K562 (cell line): Measurements from ENCODE around the gene KAT6B. TPM values are rescaled to one million over a fixed set of nuclear protein-coding genes. Genes with fewer than 3 reads are reported as not detected.

ENCODE experiments used
- ATAC-seq: fragments of 200-7000 bp; cut with Tn5 transposase; 3 replicates; pipeline ENCODE4 v1.9.1; 2020; ENCODE audit warnings: moderate library complexity
- BruUV-seq: library from RNA; stranded (reverse); fragments of 400-500 nt; replicated peaks from 2 replicates; lab custom pipeline; 2021; lab: Mats Ljungman, UMichigan
- CTCF ChIA-PET: fragments of 300-600 bp; formaldehyde crosslinking; extraction: SDS; loops from one replicate; lab custom pipeline; 2021; ENCODE audit warnings: low intra/inter-chr PET ratio; lab: Yijun Ruan, JAX
- POLR2A ChIA-PET: fragments of 300-600, 350-650 bp; sonication (Branson Sonifier 250); formaldehyde crosslinking; extraction: SDS; loops from one replicate; lab custom pipeline; 2021; ENCODE audit warnings: antibody characterized with exemption, inconsistent platforms; lab: Yijun Ruan, JAX
- DNase-seq, 4 experiments: peaks; one replicate each; pipeline versions ENCODE4 v3.0.0 to v3.0.0-alpha.2; 2011 to 2018; ENCODE audit warnings: low spot score in 3 of 4, mixed read lengths in 3 of 4; ENCODE audit errors: extremely low read depth in 1 of 4
- FAIRE-seq: peaks from 2 replicates; lab custom pipeline; 2011; peaks lifted over from hg19 to GRCh38; lab: Jason Lieb, UNC
- H2AFZ ChIP-seq: 2 replicates; pipeline ENCODE4 v1.6.0; 2011; ENCODE audit warnings: low read depth, low read length, control low read depth, inconsistent platforms
- H3K27ac ChIP-seq: fragments of 200-600 bp; 3 replicates; pipeline ENCODE4 v1.8.0; 2011; ENCODE audit warnings: low read depth, mild to moderate bottlenecking, control low read depth, inconsistent platforms, low read length, moderate library complexity, mixed read lengths; ENCODE audit errors: extremely low read depth
- H3K27me3 ChIP-seq, 2 experiments: fragments of 300-600 bp in 1 of 2; 2 replicates in 1 of 2; 3 replicates in 1 of 2; pipeline versions ENCODE4 v1.6.0 to v1.8.0; 2011; ENCODE audit warnings: inconsistent platforms in 2 of 2, low read length in 2 of 2, mild to moderate bottlenecking in 1 of 2, mixed read lengths in 1 of 2, moderate library complexity in 1 of 2; ENCODE audit not compliant: control insufficient read depth in 2 of 2, insufficient read depth in 2 of 2
- H3K36me3 ChIP-seq: fragments of 300-600 bp; 3 replicates; pipeline ENCODE4 v1.8.0; 2011; ENCODE audit warnings: mild to moderate bottlenecking, low read length, inconsistent platforms; ENCODE audit not compliant: control insufficient read depth, insufficient read depth
- H3K4me1 ChIP-seq, 2 experiments: fragments of 200-600 bp in 1 of 2; replicated peaks in 1 of 2; 2 replicates in 1 of 2; 3 replicates in 1 of 2; pipeline versions ENCODE4 v1.5.1 to v1.8.0; 2011; ENCODE audit warnings: inconsistent platforms in 2 of 2, low read length in 2 of 2, mild to moderate bottlenecking in 1 of 2, mixed read lengths in 1 of 2, moderate library complexity in 1 of 2; ENCODE audit not compliant: control insufficient read depth in 2 of 2, insufficient read depth in 2 of 2
- H3K4me2 ChIP-seq: 2 replicates; pipeline ENCODE4 v1.6.1; 2011; ENCODE audit warnings: low read length, control low read depth, inconsistent platforms, mixed read lengths; ENCODE audit not compliant: insufficient read depth
- H3K4me3 ChIP-seq: fragments of 200-600 bp; sonication (generic), shearing (Covaris generic); 2 replicates; pipeline ENCODE4 v1.5.1; 2016; ENCODE audit warnings: control low read depth, inconsistent platforms
- H3K79me2 ChIP-seq: fragments of 200-600 bp; 3 replicates; pipeline ENCODE4 v1.8.0; 2011; ENCODE audit warnings: low read length, inconsistent platforms; ENCODE audit not compliant: control insufficient read depth, insufficient read depth
- H3K9ac ChIP-seq, 2 experiments: 2 replicates each; pipeline versions ENCODE4 v1.6.0 to v1.6.1; 2011; ENCODE audit warnings: low read depth in 2 of 2, low read length in 2 of 2, control low read depth in 1 of 2, inconsistent platforms in 1 of 2, mild to moderate bottlenecking in 1 of 2, mixed read lengths in 1 of 2; ENCODE audit not compliant: insufficient read depth in 1 of 2
- H3K9me1 ChIP-seq: one replicate; pipeline ENCODE4 v1.6.0; 2011; ENCODE audit warnings: inconsistent platforms, mild to moderate bottlenecking, low read length, moderate library complexity; ENCODE audit not compliant: control insufficient read depth, insufficient read depth
- H3K9me3 ChIP-seq: replicated peaks from 2 replicates; pipeline ENCODE4 v1.5.1; 2011; ENCODE audit warnings: low read depth, low read length, inconsistent platforms; ENCODE audit not compliant: control insufficient read depth, insufficient read depth
- H4K20me1 ChIP-seq: replicated peaks from 2 replicates; pipeline ENCODE4 v1.6.1; 2011; ENCODE audit warnings: low read length, inconsistent platforms, mixed read lengths; ENCODE audit not compliant: control insufficient read depth, insufficient read depth
- ARNT ChIP-seq, 2 experiments: fragments of 450-650 bp; IDR thresholded peaks; 2 replicates each; pipeline ENCODE4 v1.6.1; 2016; ENCODE audit warnings: mild to moderate bottlenecking in 1 of 2
- HNRNPL ChIP-seq: fragments of 200-400 bp; formaldehyde crosslinking; IDR thresholded peaks from 2 replicates; pipeline ENCODE4 v1.6.1; 2017; ENCODE audit warnings: low read depth, mild to moderate bottlenecking, low read length
- MED1 ChIP-seq: sonication (generic); formaldehyde crosslinking; IDR thresholded peaks from 2 replicates; pipeline ENCODE4 v1.8.1; 2023; ENCODE audit warnings: missing genetic modification reagents, borderline replicate concordance
- MYNN ChIP-seq, 2 experiments: sonication (generic); formaldehyde crosslinking in 1 of 2; IDR thresholded peaks; 2 replicates each; pipeline versions ENCODE4 v1.5.0 to v1.6.1; 2016 to 2020; ENCODE audit warnings: antibody characterized with exemption in 1 of 2, missing genetic modification reagents in 1 of 2
- RBM25 ChIP-seq: fragments of 200-400 bp; formaldehyde crosslinking; IDR thresholded peaks from 2 replicates; pipeline ENCODE4 v1.6.1; 2018; ENCODE audit warnings: low read length, low read depth, moderate library complexity; ENCODE audit not compliant: severe bottlenecking
- SMARCA4 ChIP-seq: fragments of 450-650 bp; IDR thresholded peaks from 2 replicates; pipeline ENCODE4 v1.6.1; 2016
- SRSF9 ChIP-seq: fragments of 200-400 bp; formaldehyde crosslinking; IDR thresholded peaks from 2 replicates; pipeline ENCODE4 v1.6.1; 2017; ENCODE audit warnings: low read depth, low read length, borderline replicate concordance
- ZNF354B ChIP-seq: fragments of 250-450 bp; sonication (Bioruptor Pico); IDR thresholded peaks from 2 replicates; pipeline ENCODE4 v1.4.0; 2020
- WGBS: fragments of 100-300 bp; shearing (Covaris generic); methylation state at CpG from one replicate; pipeline ENCODE4 v1.1.6; 2016; ENCODE audit warnings: low coverage, mixed read lengths; ENCODE audit not compliant: insufficient coverage; ENCODE audit errors: missing lambda C conversion rate; 5-methylcytosine and 5-hydroxymethylcytosine counted together
- in situ Hi-C: fragments of 300-500 bp; cut with MboI; formaldehyde crosslinking; loops from 4 replicates; pipeline ENCODE4 v1.15.0; 2018; ENCODE audit warnings: inconsistent platforms, mixed read lengths
- intact Hi-C: fragments of 100-400 bp; cut with micrococcal nuclease; formaldehyde crosslinking; loops from 2 replicates; pipeline ENCODE4 v1.14.2; 2022
- polyA plus RNA-seq, 8 experiments: library from polyadenylated mRNA; depleted of rRNA in 4 of 8; stranded (reverse) in 5 of 8; unstranded in 3 of 8; fragments of >200 nt; fragmentation: Nextera tagmentation in 2 of 8; fragmentation: Illumina TruSeq in 1 of 8; extraction: Ambion mirVana in 2 of 8; extraction: Trizol in 1 of 8; gene quantifications; 2 replicates each; pipeline versions ENCODE4 v1.2.1 to v1.2.3, GENCODE V29; 2011 to 2014; ENCODE audit warnings: inconsistent platforms in 1 of 8, missing spikeins in 1 of 8
- total RNA-seq, 7 experiments: library from RNA; depleted of rRNA in 6 of 7; stranded (reverse); fragments of >200 nt in 6 of 7; fragmentation: Illumina TruSeq in 2 of 7; extraction: Trizol in 2 of 7; gene quantifications; 2 replicates each; pipeline versions ENCODE4 v1.2.1 to v1.2.3, GENCODE V29; 2011 to 2021; ENCODE audit warnings: low replicate concordance in 1 of 7
- TF ChIP-seq, protein P1 (sequence below), 2 experiments: IDR thresholded peaks; 2 replicates each; pipeline ENCODE4 v1.6.1; 2011; ENCODE audit warnings: borderline replicate concordance in 1 of 2, control low read depth in 1 of 2, low read depth in 1 of 2, low read length in 1 of 2, mild to moderate bottlenecking in 1 of 2, mixed read lengths in 1 of 2, moderate library complexity in 1 of 2; ENCODE audit not compliant: insufficient read depth in 1 of 2, insufficient read length in 1 of 2, poor library complexity in 1 of 2, severe bottlenecking in 1 of 2; ENCODE audit errors: extremely low read depth in 1 of 2
- TF ChIP-seq, protein P2 (sequence below): fragments of 450-650 bp; IDR thresholded peaks from 2 replicates; pipeline ENCODE4 v1.7.0; 2016; ENCODE audit warnings: borderline replicate concordance

The KAT6B gene
- total and polyA plus RNA-seq, 9 of the 15 experiments (the other 6 are each of a cell fraction or from before 2014, with no cell fraction given): 1.4 to 9.2 (median 6.8) TPM

DNA sequence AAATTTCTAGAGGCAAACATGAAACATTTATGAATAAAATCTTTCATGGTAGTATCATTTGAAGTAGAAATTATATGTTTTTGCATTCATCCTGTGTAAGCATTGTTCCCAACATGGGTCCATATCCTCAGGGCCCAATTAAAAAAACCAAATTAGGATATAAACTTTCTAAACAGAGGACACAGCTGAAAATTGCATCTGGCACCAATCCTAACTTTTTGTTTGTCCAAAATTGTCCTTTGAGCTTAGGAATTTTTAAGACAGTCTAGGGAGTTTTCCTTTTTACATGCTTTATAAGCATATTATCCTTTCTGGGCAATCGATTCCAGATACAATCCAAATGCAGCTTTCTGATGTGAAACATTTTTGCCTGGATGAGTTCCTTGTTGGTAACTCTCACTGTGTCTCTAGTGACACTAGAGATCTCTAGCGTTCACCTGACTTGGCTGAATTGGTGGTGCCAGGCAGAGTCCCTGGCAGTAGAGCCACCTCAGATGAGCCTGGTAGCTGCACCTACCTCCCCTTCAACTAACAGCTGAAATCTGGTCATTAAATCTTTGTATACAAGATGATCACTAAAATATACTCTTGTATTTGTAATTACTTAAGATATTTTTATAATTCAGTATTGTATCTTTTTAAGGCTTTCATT is 147.5 kb downstream of the KAT6B start:
- FAIRE-seq (no peak), ATAC-seq (no peak), DNase-seq (no peak)
- Histone ChIP-seq H3K36me3 (0 out of 3 replicates have a peak, but pooled peaks cover 5% of the 10 kb centered on the region), H3K4me3 (no peak overlapping the region), H3K4me2 (no peak overlapping the region), H3K9me3 (no peaks in the 10 kb centered on the region), H3K9ac (no peak overlapping the region), H3K79me2 (no peaks in the 10 kb centered on the region), H3K9me1 (no peaks in the 10 kb centered on the region), H2AFZ (no peak overlapping the region), H3K4me1 (no peaks in the 10 kb centered on the region), H4K20me1 (no peaks in the 10 kb centered on the region), H3K27ac (no peak overlapping the region), H3K27me3 (no peaks in the 10 kb centered on the region)
- WGBS: 52% methylated on average over 2 of the region's 2 CpGs
- intact Hi-C loops (no loop called here), in situ Hi-C loops (no loop called here)
- BruUV-seq: no TSS peak
- ChIA-PET CTCF (no interaction called here), POLR2A (interaction anchor here (1.1 to 2.7 kb wide), 3 partner anchors 10 to 26 kb away, joined by 3 to 11 read pairs (median 4); no protein-coding TSS in a partner anchor)
- TF ChIP-seq SMARCA4: no peak
- TF ChIP-seq, protein P1, sequence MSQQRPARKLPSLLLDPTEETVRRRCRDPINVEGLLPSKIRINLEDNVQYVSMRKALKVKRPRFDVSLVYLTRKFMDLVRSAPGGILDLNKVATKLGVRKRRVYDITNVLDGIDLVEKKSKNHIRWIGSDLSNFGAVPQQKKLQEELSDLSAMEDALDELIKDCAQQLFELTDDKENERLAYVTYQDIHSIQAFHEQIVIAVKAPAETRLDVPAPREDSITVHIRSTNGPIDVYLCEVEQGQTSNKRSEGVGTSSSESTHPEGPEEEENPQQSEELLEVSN (IDR thresholded peaks at IDR 0.05; ENCODE audit: borderline replicate concordance in 1 of 2, extremely low read depth in 1 of 2, insufficient read depth in 1 of 2, insufficient read length in 1 of 2, low read depth in 1 of 2, low read length in 1 of 2, poor library complexity in 1 of 2, severe bottlenecking in 1 of 2): no peak
- TF ChIP-seq, protein P2, sequence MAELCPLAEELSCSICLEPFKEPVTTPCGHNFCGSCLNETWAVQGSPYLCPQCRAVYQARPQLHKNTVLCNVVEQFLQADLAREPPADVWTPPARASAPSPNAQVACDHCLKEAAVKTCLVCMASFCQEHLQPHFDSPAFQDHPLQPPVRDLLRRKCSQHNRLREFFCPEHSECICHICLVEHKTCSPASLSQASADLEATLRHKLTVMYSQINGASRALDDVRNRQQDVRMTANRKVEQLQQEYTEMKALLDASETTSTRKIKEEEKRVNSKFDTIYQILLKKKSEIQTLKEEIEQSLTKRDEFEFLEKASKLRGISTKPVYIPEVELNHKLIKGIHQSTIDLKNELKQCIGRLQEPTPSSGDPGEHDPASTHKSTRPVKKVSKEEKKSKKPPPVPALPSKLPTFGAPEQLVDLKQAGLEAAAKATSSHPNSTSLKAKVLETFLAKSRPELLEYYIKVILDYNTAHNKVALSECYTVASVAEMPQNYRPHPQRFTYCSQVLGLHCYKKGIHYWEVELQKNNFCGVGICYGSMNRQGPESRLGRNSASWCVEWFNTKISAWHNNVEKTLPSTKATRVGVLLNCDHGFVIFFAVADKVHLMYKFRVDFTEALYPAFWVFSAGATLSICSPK: no peak
- no peak for TF ChIP-seq ARNT (IDR thresholded peaks at IDR 0.05)
- TF ChIP-seq ZNF354B (CRISPR knock-in tag): no peak
- no peak for TF ChIP-seq SRSF9
- no peak for TF ChIP-seq MYNN (IDR thresholded peaks at IDR 0.05)
- no peak for TF ChIP-seq MYNN (CRISPR knock-in tag; IDR thresholded peaks at IDR 0.05)
- TF ChIP-seq RBM25: no peak
- no peak for TF ChIP-seq MED1
- no peak for TF ChIP-seq HNRNPL
